Eye (tissue), 1 donor: ENCODE measurements around the gene MARVELD2.

Source experiments
- DNase-seq: peaks from one replicate; pipeline ENCODE4 v3.0.0-alpha.2; 2015

MARVELD2 gene

DNA sequence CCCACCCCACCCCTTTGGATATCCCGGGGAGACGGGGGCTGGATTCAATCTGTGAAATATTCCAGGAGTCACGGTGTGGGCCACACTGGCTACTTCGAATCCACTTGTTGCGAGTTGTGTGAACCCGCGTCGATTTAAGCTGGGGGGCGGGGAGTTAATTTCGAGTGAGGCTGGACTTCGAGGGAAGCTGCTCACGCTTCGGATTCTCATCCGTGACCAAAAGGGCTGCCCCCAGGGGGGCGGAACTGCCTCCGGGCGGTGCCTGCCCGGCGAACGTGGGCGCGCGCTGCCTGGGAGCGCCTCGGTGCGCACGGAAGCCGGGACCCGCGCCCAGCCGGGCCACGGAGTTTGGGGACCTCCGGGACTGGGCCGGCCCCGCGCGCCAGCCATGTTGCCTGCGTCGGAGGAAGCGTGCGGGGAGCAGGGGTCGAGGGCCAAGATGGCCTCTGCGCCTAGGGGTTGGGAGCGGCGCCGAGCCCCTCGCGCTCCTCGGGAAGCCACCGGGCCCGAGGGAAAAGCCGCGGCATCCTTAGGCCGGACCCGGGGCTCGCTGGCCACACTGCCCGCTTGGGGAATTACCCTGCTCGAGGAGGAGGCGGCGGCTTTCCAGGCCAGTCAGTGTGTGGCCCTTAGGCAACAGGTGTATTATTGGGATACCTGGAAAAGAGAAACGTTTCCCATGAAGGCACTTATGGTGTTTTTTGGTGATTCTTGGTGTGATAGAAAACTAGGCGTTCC is 78.6 kb downstream of the MARVELD2 start:
- no peak for DNase-seq
